Measurements from ENCODE around the gene C12orf57. TPM values are rescaled to one million over a fixed set of nuclear protein-coding genes. Genes with fewer than 3 reads are reported as not detected.

C12orf57 gene
- total and polyA plus RNA-seq, 12 donors, result 134 to 654 (median 175) TPM

GRCh38 chr12:6957741-6958608, 14.2 kb downstream of the C12orf57 start:
- no peak for TF ChIP-seq CTCF (IDR thresholded peaks at IDR 0.05)
- no peak for ATAC-seq
- WGBS, 2 donors, result 90 to 91% methylated on average over 28 of the region's 28 CpGs
- Histone ChIP-seq H3K9me3 (no peaks in the 10 kb centered on the region), H3K4me3 (peak overlapping the region in 2 of 10 donors; percentile 28 to 43), H3K4me1 (peaks cover 16 to 100% (median 62%) of the 10 kb centered on the region in 9 donors), H3K27ac (peak overlapping the region in 8 of 10 donors; percentile 56 to 98 (median 88)), H3K36me3 (peaks cover 0 to 71% (median 0%) of the 10 kb centered on the region in 9 donors), H3K27me3 (no peaks in the 10 kb centered on the region)
- intact Hi-C loops (cut with DNase I), result loop anchor here in 1 of 10 donors (10.0 kb wide), 1 partner anchor 157 kb away; no protein-coding TSS in a partner anchor
- no peak for DNase-seq

- no peaks in the 10 kb centered on the region for H3K27me3 ChIP-seq
- no peak for TF ChIP-seq CTCF (IDR thresholded peaks at IDR 0.05)
- no peaks in the 10 kb centered on the region for H3K9me3 ChIP-seq
- H3K4me3 ChIP-seq, result peak overlapping the region in 6 of 10 donors; percentile 5 to 43 (median 27)
- 58 to 63% methylated on average over 10 of the region's 10 CpGs for WGBS, 2 donors
- intact Hi-C loops (cut with DNase I), result loop anchor here in 1 of 10 donors (10.0 kb wide), 1 partner anchor 156 kb away; no protein-coding TSS in a partner anchor
- no peak for ATAC-seq
- H3K4me1 ChIP-seq, result peaks cover 14 to 93% (median 57%) of the 10 kb centered on the region in 9 donors
- peaks cover 0 to 67% (median 0%) of the 10 kb centered on the region in 9 donors for H3K36me3 ChIP-seq
- H3K27ac ChIP-seq, result peak overlapping the region; percentile 31 to 98 (median 86)
- DNase-seq, result no peak
Observed at GRCh38 chr12:6958609-6959057, 14.8 kb downstream of the C12orf57 start.

GRCh38 chr12:6959058-6959804, 15.4 kb downstream of the C12orf57 start:
- peak in 1 of 2 donors; percentile 65 for DNase-seq
- intact Hi-C loops (cut with DNase I), result loop anchor here in 1 of 10 donors (10.0 kb wide), 1 partner anchor 156 kb away; no protein-coding TSS in a partner anchor
- H3K27ac ChIP-seq, result peak overlapping the region; percentile 31 to 98 (median 86)

More at GRCh38 chr12:6959058-6959804, 15.4 kb downstream of the C12orf57 start:
- ATAC-seq, result peak; percentile 10 to 63 (median 50)
- no peaks in the 10 kb centered on the region for H3K27me3 ChIP-seq
- 50 to 62% methylated on average over 24 of the region's 24 CpGs for WGBS, 2 donors
- H3K4me1 ChIP-seq, result peaks cover 14 to 87% (median 52%) of the 10 kb centered on the region in 9 donors
- H3K4me3 ChIP-seq, result peak overlapping the region in 6 of 10 donors; percentile 5 to 43 (median 27)
- no peaks in the 10 kb centered on the region for H3K9me3 ChIP-seq
- TF ChIP-seq CTCF (IDR thresholded peaks at IDR 0.05), result no peak
- H3K36me3 ChIP-seq, result peaks cover 0 to 67% (median 0%) of the 10 kb centered on the region in 9 donors
